GM10266 (cell line): ENCODE results near the gene SURF2.

ENCODE experiments used
- DNase-seq: peaks from one replicate; pipeline ENCODE4 v3.0.0; 2012; ENCODE audit errors: extremely low spot score
- TF ChIP-seq, protein P1 (sequence below): IDR thresholded peaks from 2 replicates; pipeline ENCODE4 v1.5.1; 2012; ENCODE audit warnings: mild to moderate bottlenecking, low read depth; ENCODE audit not compliant: control insufficient read depth, insufficient read depth; ENCODE audit errors: missing control alignments

Gene SURF2

DNA sequence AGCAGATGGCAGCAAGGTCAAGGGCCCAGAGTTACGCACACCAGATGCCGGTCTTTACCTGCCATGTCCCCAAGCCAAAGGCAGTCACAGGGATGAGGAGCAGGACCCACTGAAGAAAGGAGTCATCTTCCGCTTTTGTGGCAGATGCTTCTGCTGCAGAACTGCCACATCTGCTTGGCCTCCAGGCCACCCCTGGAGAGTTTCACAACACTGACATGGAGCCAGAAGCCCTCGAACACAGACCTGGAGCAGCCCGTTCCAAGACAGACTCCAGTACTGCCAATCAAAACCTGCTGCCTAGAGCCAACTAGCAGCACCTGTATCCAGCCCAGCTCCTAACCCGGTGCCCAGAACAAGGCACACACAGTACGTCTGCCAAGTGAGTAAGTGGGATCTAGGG, 1.6 kb upstream of the SURF2 start:
- DNase-seq: no peak
- TF ChIP-seq, protein P1, sequence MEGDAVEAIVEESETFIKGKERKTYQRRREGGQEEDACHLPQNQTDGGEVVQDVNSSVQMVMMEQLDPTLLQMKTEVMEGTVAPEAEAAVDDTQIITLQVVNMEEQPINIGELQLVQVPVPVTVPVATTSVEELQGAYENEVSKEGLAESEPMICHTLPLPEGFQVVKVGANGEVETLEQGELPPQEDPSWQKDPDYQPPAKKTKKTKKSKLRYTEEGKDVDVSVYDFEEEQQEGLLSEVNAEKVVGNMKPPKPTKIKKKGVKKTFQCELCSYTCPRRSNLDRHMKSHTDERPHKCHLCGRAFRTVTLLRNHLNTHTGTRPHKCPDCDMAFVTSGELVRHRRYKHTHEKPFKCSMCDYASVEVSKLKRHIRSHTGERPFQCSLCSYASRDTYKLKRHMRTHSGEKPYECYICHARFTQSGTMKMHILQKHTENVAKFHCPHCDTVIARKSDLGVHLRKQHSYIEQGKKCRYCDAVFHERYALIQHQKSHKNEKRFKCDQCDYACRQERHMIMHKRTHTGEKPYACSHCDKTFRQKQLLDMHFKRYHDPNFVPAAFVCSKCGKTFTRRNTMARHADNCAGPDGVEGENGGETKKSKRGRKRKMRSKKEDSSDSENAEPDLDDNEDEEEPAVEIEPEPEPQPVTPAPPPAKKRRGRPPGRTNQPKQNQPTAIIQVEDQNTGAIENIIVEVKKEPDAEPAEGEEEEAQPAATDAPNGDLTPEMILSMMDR: no peak

DNA sequence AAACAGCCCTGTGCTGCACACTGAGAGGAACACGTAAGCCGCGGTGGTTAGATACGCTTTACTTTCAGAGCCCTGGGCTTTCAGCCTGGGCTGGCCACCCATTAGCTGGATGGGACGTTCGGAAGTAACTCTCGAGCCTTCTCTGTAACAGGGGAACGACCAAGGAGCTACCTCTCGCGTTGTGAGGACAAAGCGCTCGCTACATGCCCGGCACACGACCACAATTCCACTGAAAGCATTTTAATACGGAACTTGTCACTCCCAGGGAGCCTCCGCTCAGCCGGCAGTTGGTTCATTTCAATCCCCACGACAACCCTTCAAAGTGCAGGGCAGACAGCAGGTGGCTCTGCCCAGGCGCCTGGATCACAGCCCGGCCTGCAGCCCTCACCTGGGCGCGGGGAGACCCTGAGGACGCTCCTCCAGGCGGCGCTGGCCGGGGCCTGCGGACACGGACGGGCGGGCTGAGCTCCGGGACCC, 431 bp upstream of the SURF2 start:
- TF ChIP-seq, protein P1: no peak
- DNase-seq: no peak

DNA sequence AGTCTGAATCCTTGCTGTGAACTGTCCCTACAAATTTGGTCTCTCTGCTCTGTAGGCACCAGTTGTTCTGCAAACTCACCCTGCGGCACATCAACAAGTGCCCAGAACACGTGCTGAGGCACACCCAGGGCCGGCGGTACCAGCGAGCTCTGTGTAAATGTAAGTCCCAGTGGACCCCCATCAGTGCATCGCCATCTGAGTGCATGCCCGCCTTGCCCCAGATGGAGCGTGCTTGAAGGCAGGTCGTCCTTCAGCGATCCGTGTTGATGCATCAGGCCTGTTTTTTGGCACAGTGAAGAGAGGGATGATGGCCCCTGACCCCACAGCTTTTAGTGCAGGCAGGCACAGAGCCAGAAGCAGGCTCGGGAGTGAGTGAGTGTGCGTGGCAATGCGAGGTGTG, 1.3 kb downstream of the SURF2 start:
- TF ChIP-seq, protein P1: no peak

DNA sequence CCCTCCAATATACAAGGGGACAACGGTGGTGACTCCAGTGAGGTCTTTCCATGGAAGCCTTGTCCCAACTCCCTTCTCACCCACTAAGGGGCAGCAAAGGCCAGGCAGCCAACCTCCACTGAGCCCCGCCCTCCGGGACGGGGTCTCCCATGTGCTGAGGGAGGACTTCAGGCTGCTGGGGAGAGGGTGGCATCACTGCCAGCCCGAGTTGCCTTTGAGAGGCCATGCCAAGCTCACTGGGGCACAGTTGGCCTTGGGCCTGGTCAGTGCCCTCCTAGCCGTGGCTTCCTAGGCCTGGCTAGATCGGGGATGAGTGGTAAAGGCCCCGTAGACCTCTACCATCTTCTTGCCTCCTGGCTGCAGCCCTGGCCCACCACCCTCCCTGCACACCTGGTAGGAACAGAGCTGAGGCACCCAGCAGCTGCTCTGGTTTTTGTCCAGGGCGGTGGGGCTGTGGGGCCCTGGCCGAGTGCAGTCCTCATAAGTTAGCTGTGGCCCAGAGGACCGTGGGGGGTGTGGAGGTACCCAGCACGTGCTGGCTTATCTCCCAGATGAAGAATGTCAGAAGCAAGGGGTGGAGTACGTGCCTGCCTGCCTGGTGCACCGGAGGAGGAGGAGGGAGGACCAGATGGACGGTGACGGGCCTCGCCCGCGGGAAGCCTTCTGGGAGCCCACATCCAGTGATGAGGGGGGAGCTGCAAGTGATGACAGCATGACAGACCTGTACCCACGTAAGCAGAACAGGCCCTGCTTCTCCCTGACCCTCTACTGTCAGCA, 3.2 kb downstream of the SURF2 start:
- TF ChIP-seq, protein P1: peak; percentile 26
- DNase-seq: no peak

More for the DNA sequence above, 1.3 kb downstream of the SURF2 start:
- DNase-seq: no peak

DNA sequence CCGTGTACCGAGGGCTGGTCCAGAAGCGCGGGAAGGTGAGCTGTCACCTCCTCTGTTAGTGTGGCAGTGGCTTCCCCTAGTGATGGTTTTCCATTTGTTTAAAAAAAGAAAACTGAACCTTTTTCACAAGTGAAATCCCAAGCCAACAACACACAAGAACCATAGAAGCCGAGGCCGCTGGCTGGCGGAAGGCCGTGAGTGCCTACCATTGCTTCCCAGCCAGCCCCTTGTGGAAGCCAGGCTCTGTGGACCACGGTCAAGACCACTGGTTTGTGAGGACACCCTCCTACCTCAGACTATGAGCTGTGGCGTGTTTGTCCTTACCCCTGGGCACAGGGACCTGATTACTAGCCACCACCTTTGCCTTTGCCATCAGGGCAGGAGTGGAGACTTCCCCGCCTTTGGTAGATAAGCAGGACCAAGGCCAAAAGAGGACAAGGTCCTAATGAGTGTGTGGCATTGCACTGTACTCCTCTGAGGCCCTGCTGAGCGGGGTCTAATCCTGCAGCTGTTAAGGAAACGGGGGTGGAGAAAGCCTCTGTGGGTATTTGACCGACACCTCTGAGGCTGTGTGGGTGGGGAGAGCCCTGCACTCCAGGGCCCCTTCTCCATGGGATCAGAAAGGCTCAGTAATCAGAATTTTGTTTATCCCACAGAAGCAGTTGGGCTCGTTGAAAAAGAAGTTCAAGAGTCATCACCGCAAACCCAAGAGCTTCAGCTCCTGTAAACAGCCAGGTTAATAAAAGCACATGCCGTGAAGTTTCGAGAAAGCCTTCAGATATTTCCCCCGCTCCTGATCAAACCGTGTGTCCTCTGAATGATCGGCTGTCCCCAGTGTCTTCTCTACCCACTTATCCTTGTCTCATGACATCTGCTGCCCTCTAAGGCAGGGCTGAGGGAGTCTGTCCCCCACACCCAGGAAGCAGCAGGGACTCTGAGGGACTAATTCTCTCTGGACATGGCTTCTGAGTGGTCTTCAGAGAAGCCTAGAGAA, 4.3 kb downstream of the SURF2 start:
- TF ChIP-seq, protein P1: no peak
- no peak for DNase-seq

DNA sequence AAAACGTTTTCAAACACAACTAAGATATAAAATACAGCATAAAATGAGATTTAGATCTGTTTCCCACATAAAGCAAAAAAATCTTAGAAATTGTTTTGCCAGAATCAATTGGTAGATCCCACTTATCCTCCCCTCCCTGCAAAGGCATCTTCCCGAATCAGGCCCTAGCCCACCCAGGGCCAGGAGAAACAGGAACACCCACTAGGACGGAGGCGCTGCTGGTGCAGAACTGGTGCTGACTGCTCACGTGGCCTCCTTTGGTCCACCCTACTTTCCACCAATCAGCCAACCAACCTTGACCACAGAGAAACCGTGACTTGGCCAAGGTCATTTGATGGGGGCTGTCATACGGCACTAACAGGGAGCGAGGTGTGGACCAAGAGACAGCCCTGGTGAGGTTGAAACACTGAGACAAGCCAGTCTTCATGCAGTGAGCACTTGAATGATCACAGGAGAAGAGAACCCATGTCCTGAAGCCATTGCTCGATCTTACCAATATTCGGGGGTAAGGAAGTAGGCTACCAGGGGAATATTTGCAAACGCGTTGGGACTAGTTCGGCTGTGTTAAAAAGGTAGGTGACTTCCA, 5.2 kb downstream of the SURF2 start:
- DNase-seq: no peak
- TF ChIP-seq, protein P1: no peak
